ENCODE data around the gene MCF2L2.
A peak's percentile ranks its signal among the peaks of the same experiment; 100 is the strongest.

MCF2L2 gene

DNA sequence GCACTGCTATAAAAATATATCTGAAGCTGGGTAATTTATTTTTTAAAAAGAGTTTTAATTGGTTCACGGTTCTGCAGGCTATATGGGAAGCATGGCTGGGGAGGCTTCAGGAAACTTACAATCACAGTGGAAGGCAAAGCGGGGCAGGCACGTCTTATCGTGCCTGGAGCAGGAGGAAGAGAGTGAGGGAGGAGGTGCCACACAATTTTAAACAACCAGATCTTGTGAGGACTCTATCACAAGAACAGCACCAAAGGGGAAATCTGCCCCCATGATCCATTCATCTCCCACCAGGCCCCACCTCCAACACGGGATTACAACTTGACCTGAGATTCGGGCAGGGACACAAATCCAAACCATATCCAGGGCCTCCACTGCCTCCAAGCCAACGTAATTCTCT is 75.0 kb downstream of the MCF2L2 start:
- Histone ChIP-seq H3K36me3 (ENCODE audit: control insufficient read depth in 2 of 2, insufficient read depth in 2 of 2, low read length in 2 of 2) (no peaks in the 10 kb centered on the region), H3K4me1 (ENCODE audit: control insufficient read depth in 2 of 2, insufficient read depth in 2 of 2, low read length in 2 of 2) (peaks cover 0 to 5% of the 10 kb centered on the region in 2 donors), H3K27me3 (ENCODE audit: control insufficient read depth in 2 of 2, insufficient read depth in 2 of 2, low read length in 2 of 2) (no peaks in the 10 kb centered on the region), H3K4me3 (ENCODE audit: low read length in 2 of 2) (no peak overlapping the region), H3K9ac (ENCODE audit: low read depth in 1 of 2, low read length in 2 of 2) (no peak overlapping the region), H3K9me3 (ENCODE audit: control insufficient read depth in 2 of 2, low read length in 2 of 2) (no peaks in the 10 kb centered on the region), H3K27ac (ENCODE audit: low read depth in 2 of 2, low read length in 2 of 2) (no peak overlapping the region)

DNA sequence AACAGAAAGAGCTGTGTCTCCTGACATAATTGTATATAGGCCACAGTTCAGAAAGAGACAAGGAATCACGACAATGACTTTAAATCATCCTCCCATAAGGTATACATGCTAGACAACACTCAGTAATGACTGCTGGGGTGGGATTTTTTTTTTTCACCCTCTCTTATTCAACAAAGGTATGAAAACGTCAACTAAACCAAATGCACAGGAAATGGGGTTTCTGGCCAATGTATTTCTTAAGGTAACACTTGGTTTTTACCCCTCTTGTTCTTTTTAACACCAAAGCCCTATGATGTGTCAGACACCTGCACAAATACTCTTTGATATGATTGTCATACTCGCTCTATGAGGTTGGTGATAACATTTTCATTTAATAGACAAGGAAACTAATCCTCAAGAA is 78.3 kb downstream of the MCF2L2 start:
- Histone ChIP-seq H3K4me3 (ENCODE audit: low read length in 2 of 2) (no peak overlapping the region), H3K36me3 (ENCODE audit: control insufficient read depth in 2 of 2, insufficient read depth in 2 of 2, low read length in 2 of 2) (no peaks in the 10 kb centered on the region), H3K27me3 (ENCODE audit: control insufficient read depth in 2 of 2, insufficient read depth in 2 of 2, low read length in 2 of 2) (no peaks in the 10 kb centered on the region), H3K27ac (ENCODE audit: low read depth in 2 of 2, low read length in 2 of 2) (peak overlapping the region; percentile 29 to 70), H3K9me3 (ENCODE audit: control insufficient read depth in 2 of 2, low read length in 2 of 2) (no peaks in the 10 kb centered on the region), H3K4me1 (ENCODE audit: control insufficient read depth in 2 of 2, insufficient read depth in 2 of 2, low read length in 2 of 2) (peaks cover 0 to 5% of the 10 kb centered on the region in 2 donors), H3K9ac (ENCODE audit: low read depth in 1 of 2, low read length in 2 of 2) (peak overlapping the region in 1 of 2 donors; percentile 52)

DNA sequence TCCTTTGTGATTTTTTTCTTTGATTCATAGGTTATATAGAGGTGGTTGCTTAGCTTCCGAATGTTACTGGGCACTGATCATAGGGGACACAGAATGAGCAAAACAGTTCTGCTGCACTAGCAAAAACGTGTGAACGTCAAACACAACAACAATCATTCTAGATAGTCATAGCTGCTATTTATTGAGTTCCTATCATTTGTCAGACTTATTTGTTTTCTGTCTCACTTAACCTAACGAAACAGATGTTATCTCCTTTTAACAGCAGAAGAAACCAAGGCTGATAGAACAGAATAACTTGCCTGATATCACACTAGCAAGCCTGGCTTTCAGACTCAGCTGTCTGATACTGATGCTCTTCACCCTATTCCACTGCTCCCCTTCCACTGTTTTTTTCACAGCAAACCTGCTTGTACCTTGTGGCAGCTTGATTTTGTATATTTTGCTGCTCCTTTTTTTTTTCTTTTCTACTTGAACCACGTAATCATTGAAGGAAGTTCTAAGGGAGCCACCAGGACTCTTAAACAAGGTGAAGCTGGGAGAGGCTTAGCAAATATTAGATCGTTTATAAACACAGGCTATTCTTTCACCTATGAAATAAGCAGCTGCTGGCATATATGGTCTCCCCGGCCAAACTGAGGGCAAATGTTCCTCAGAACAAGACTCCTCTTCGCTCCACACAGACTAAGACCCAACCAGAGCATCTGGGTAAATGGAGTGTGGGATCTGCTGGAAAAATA is 78.8 kb downstream of the MCF2L2 start:
- Histone ChIP-seq H3K36me3 (ENCODE audit: control insufficient read depth in 2 of 2, insufficient read depth in 2 of 2, low read length in 2 of 2) (no peaks in the 10 kb centered on the region), H3K9ac (ENCODE audit: low read depth in 1 of 2, low read length in 2 of 2) (peak overlapping the region in 1 of 2 donors; percentile 52), H3K4me3 (ENCODE audit: low read length in 2 of 2) (no peak overlapping the region), H3K4me1 (ENCODE audit: control insufficient read depth in 2 of 2, insufficient read depth in 2 of 2, low read length in 2 of 2) (peaks cover 0 to 5% of the 10 kb centered on the region in 2 donors), H3K27me3 (ENCODE audit: control insufficient read depth in 2 of 2, insufficient read depth in 2 of 2, low read length in 2 of 2) (no peaks in the 10 kb centered on the region), H3K9me3 (ENCODE audit: control insufficient read depth in 2 of 2, low read length in 2 of 2) (no peaks in the 10 kb centered on the region), H3K27ac (ENCODE audit: low read depth in 2 of 2, low read length in 2 of 2) (peak overlapping the region; percentile 29 to 70)

GRCh38 chr3:183342824-183343223 is 85.6 kb downstream of the MCF2L2 start:
- no peak overlapping the region for H3K4me3 ChIP-seq (ENCODE audit: low read length in 2 of 2)
- no peaks in the 10 kb centered on the region for H3K4me1 ChIP-seq (ENCODE audit: control insufficient read depth in 2 of 2, insufficient read depth in 2 of 2, low read length in 2 of 2)

GRCh38 chr3:183341545-183342288 is 86.7 kb downstream of the MCF2L2 start:
- Histone ChIP-seq H3K9me3 (ENCODE audit: control insufficient read depth in 2 of 2, low read length in 2 of 2) (no peaks in the 10 kb centered on the region), H3K4me1 (ENCODE audit: control insufficient read depth in 2 of 2, insufficient read depth in 2 of 2, low read length in 2 of 2) (no peaks in the 10 kb centered on the region), H3K4me3 (ENCODE audit: low read length in 2 of 2) (no peak overlapping the region), H3K9ac (ENCODE audit: low read depth in 1 of 2, low read length in 2 of 2) (no peak overlapping the region), H3K27ac (ENCODE audit: low read depth in 2 of 2, low read length in 2 of 2) (no peak overlapping the region), H3K36me3 (ENCODE audit: control insufficient read depth in 2 of 2, insufficient read depth in 2 of 2, low read length in 2 of 2) (no peaks in the 10 kb centered on the region), H3K27me3 (ENCODE audit: control insufficient read depth in 2 of 2, insufficient read depth in 2 of 2, low read length in 2 of 2) (no peaks in the 10 kb centered on the region)

More at GRCh38 chr3:183342824-183343223, 85.6 kb downstream of the MCF2L2 start:
- H3K9me3 ChIP-seq (ENCODE audit: control insufficient read depth in 2 of 2, low read length in 2 of 2), result no peaks in the 10 kb centered on the region
- no peak overlapping the region for H3K9ac ChIP-seq (ENCODE audit: low read depth in 1 of 2, low read length in 2 of 2)
- no peaks in the 10 kb centered on the region for H3K27me3 ChIP-seq (ENCODE audit: control insufficient read depth in 2 of 2, insufficient read depth in 2 of 2, low read length in 2 of 2)
- H3K27ac ChIP-seq (ENCODE audit: low read depth in 2 of 2, low read length in 2 of 2), result no peak overlapping the region
- H3K36me3 ChIP-seq (ENCODE audit: control insufficient read depth in 2 of 2, insufficient read depth in 2 of 2, low read length in 2 of 2), result no peaks in the 10 kb centered on the region

DNA sequence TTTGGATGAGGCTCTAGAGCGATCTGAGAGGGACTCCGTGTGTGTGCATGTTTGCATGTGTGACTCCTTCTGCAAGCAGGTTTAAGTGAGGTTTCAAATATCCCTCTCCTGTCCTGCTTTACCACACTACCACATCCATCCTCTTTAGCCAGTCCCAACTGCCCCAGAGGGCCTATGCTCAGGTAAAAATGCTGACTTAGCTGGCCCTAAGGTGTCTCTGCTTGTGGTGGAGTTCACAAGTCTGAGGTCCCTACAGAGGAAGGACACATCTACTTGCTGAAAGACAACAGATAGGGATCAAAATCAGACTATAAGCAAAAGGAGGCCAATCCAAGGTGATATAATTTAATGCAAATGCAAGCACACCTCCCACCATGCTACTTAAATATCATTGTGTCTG is 88.2 kb downstream of the MCF2L2 start:
- Histone ChIP-seq H3K9ac (ENCODE audit: low read depth in 1 of 2, low read length in 2 of 2) (no peak overlapping the region), H3K36me3 (ENCODE audit: control insufficient read depth in 2 of 2, insufficient read depth in 2 of 2, low read length in 2 of 2) (no peaks in the 10 kb centered on the region), H3K27ac (ENCODE audit: low read depth in 2 of 2, low read length in 2 of 2) (no peak overlapping the region), H3K4me1 (ENCODE audit: control insufficient read depth in 2 of 2, insufficient read depth in 2 of 2, low read length in 2 of 2) (no peaks in the 10 kb centered on the region), H3K27me3 (ENCODE audit: control insufficient read depth in 2 of 2, insufficient read depth in 2 of 2, low read length in 2 of 2) (no peaks in the 10 kb centered on the region), H3K9me3 (ENCODE audit: control insufficient read depth in 2 of 2, low read length in 2 of 2) (no peaks in the 10 kb centered on the region), H3K4me3 (ENCODE audit: low read length in 2 of 2) (no peak overlapping the region)

- Histone ChIP-seq H3K27me3 (ENCODE audit: control insufficient read depth in 2 of 2, insufficient read depth in 2 of 2, low read length in 2 of 2) (no peaks in the 10 kb centered on the region), H3K4me1 (ENCODE audit: control insufficient read depth in 2 of 2, insufficient read depth in 2 of 2, low read length in 2 of 2) (no peaks in the 10 kb centered on the region), H3K9me3 (ENCODE audit: control insufficient read depth in 2 of 2, low read length in 2 of 2) (no peaks in the 10 kb centered on the region), H3K36me3 (ENCODE audit: control insufficient read depth in 2 of 2, insufficient read depth in 2 of 2, low read length in 2 of 2) (no peaks in the 10 kb centered on the region), H3K27ac (ENCODE audit: low read depth in 2 of 2, low read length in 2 of 2) (no peak overlapping the region), H3K9ac (ENCODE audit: low read depth in 1 of 2, low read length in 2 of 2) (no peak overlapping the region), H3K4me3 (ENCODE audit: low read length in 2 of 2) (no peak overlapping the region)
These were observed 88.8 kb downstream of the MCF2L2 start for GRCh38 chr3:183339461-183340086.

DNA sequence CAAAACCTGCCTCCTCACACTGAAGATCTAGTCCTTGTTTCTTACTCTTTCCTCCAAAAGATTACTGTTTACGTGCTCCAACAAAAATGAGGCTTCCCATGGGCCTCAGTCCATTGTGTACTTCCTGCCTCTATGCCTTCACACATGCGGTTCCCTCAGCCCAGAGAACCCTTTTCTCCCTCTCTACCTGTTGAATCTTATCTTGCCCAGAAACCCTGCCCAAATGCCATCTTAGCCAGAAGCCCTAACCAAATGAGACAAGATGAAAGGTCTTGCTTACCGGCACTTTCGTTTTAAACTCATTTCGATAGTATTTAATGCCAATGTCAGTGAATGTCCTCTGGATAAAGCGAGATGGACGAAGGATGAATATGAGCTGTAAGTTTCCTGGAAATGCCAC is 89.9 kb downstream of the MCF2L2 start:
- H3K27ac ChIP-seq (ENCODE audit: low read depth in 2 of 2, low read length in 2 of 2), result no peak overlapping the region
- H3K4me3 ChIP-seq (ENCODE audit: low read length in 2 of 2), result no peak overlapping the region
- no peaks in the 10 kb centered on the region for H3K27me3 ChIP-seq (ENCODE audit: control insufficient read depth in 2 of 2, insufficient read depth in 2 of 2, low read length in 2 of 2)
- H3K4me1 ChIP-seq (ENCODE audit: control insufficient read depth in 2 of 2, insufficient read depth in 2 of 2, low read length in 2 of 2), result no peaks in the 10 kb centered on the region
- no peaks in the 10 kb centered on the region for H3K9me3 ChIP-seq (ENCODE audit: control insufficient read depth in 2 of 2, low read length in 2 of 2)
- no peak overlapping the region for H3K9ac ChIP-seq (ENCODE audit: low read depth in 1 of 2, low read length in 2 of 2)
- no peaks in the 10 kb centered on the region for H3K36me3 ChIP-seq (ENCODE audit: control insufficient read depth in 2 of 2, insufficient read depth in 2 of 2, low read length in 2 of 2)

DNA sequence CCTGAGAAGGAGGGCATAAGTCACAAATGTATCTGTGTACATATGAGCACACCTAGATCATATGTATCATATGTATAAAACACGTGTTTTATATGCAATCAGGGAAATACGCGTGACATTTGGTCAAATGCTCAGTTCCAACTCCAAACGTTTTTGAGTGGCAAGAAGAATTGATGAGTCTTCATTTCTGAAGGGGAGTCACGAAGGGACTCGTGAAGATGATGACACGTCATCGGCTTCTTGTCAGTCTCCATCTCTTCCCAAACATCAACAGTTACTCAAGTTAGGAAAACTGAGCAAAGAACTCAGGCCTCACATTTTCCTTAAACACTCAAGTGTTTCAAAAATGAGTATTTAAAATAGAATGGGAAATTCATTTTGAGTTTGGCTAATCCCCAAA is 95.9 kb downstream of the MCF2L2 start:
- no peaks in the 10 kb centered on the region for H3K36me3 ChIP-seq (ENCODE audit: control insufficient read depth in 2 of 2, insufficient read depth in 2 of 2, low read length in 2 of 2)
- no peak overlapping the region for H3K4me3 ChIP-seq (ENCODE audit: low read length in 2 of 2)
- H3K4me1 ChIP-seq (ENCODE audit: control insufficient read depth in 2 of 2, insufficient read depth in 2 of 2, low read length in 2 of 2), result no peaks in the 10 kb centered on the region
- H3K27ac ChIP-seq (ENCODE audit: low read depth in 2 of 2, low read length in 2 of 2), result no peak overlapping the region
- H3K27me3 ChIP-seq (ENCODE audit: control insufficient read depth in 2 of 2, insufficient read depth in 2 of 2, low read length in 2 of 2), result no peaks in the 10 kb centered on the region
- H3K9me3 ChIP-seq (ENCODE audit: control insufficient read depth in 2 of 2, low read length in 2 of 2), result no peaks in the 10 kb centered on the region
- no peak overlapping the region for H3K9ac ChIP-seq (ENCODE audit: low read depth in 1 of 2, low read length in 2 of 2)

- Histone ChIP-seq H3K36me3 (ENCODE audit: control insufficient read depth in 2 of 2, insufficient read depth in 2 of 2, low read length in 2 of 2) (no peaks in the 10 kb centered on the region), H3K9ac (ENCODE audit: low read depth in 1 of 2, low read length in 2 of 2) (no peak overlapping the region), H3K4me1 (ENCODE audit: control insufficient read depth in 2 of 2, insufficient read depth in 2 of 2, low read length in 2 of 2) (no peaks in the 10 kb centered on the region), H3K27me3 (ENCODE audit: control insufficient read depth in 2 of 2, insufficient read depth in 2 of 2, low read length in 2 of 2) (no peaks in the 10 kb centered on the region), H3K4me3 (ENCODE audit: low read length in 2 of 2) (no peak overlapping the region), H3K27ac (ENCODE audit: low read depth in 2 of 2, low read length in 2 of 2) (peak overlapping the region in 1 of 2 donors; percentile 29), H3K9me3 (ENCODE audit: control insufficient read depth in 2 of 2, low read length in 2 of 2) (no peaks in the 10 kb centered on the region)
These were observed 96.9 kb downstream of the MCF2L2 start for GRCh38 chr3:183331498-183331897.

All from mucosa of rectum (tissue), 2 donors.